ENCODE data around the gene MPHOSPH9.

DNA sequence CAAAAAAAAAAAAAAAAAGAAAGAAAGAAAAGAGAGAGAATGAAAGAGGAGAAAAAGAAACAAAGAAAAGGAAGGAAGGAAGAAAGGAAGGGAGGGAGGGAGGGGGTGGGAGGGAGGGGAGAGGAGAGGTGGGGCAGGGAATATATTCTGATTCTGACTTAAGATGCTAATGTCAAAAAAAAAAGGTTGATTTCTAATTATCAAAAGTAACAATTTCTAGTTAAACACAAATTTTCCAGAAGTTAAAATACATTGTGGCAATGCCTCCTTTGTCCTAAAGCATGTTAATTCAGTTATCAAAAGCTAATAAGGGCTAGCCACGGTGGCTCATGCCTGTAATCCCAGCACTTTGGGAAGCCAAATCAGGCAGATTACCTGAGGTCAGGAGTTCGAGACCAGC is 7.5 kb downstream of the MPHOSPH9 start:
- no peak for TF ChIP-seq POLR2A (IDR thresholded peaks at IDR 0.05)
- no peak for TF ChIP-seq CTCF (IDR thresholded peaks at IDR 0.05)

All from uterus (tissue), 2 donors.